GM12878 (cell line): Measurements from ENCODE around the gene VGLL4. TPM values are rescaled to one million over a fixed set of nuclear protein-coding genes. Genes with fewer than 3 reads are reported as not detected.

Experiments used
- ATAC-seq: fragments of 200-7000 bp; cut with Tn5 transposase; 3 replicates; pipeline ENCODE4 v1.9.1; 2020; ENCODE audit warnings: mild to moderate bottlenecking, moderate library complexity
- BruUV-seq: library from RNA; stranded (reverse); fragments of 400-500 nt; replicated peaks from 2 replicates; lab custom pipeline; 2021; lab: Mats Ljungman, UMichigan
- CTCF ChIA-PET: fragments of 300-600 bp; sonication (Branson Sonifier 250); formaldehyde crosslinking; extraction: SDS; loops from one replicate; lab custom pipeline; 2021; ENCODE audit warnings: inconsistent platforms; lab: Yijun Ruan, JAX
- POLR2A ChIA-PET: fragments of 350-600 bp; formaldehyde crosslinking; extraction: SDS; loops from one replicate; lab custom pipeline; 2021; ENCODE audit warnings: inconsistent platforms; lab: Charles Lee
- RAD21 ChIA-PET: fragments of 300-600 bp; sonication (Branson Sonifier 250); formaldehyde crosslinking; loops from one replicate; lab custom pipeline; 2023; ENCODE audit warnings: antibody characterized with exemption; ENCODE audit not compliant: unreplicated experiment; lab: Charles Lee
- SMC1A ChIA-PET: fragments of 300-600 bp; sonication (Branson Sonifier 250); formaldehyde crosslinking; loops from one replicate; lab custom pipeline; 2023; ENCODE audit not compliant: unreplicated experiment, uncharacterized antibody; lab: Charles Lee
- DNase-seq: peaks from one replicate; pipeline ENCODE4 v3.0.0-alpha.2; 2011; ENCODE audit warnings: low read depth, low spot score
- FAIRE-seq: peaks from 3 replicates; lab custom pipeline; 2011; peaks lifted over from hg19 to GRCh38; lab: Jason Lieb, UNC
- H2AFZ ChIP-seq: 2 replicates; pipeline ENCODE4 v1.6.0; 2011; ENCODE audit warnings: low read depth, low read length, control low read depth; ENCODE audit not compliant: control insufficient read depth
- H3K27ac ChIP-seq: 2 replicates; pipeline ENCODE4 v1.5.1; 2011; ENCODE audit warnings: control low read depth; ENCODE audit not compliant: control insufficient read depth, insufficient read depth
- H3K27me3 ChIP-seq, 2 experiments: replicated peaks in 1 of 2; 2 replicates each; pipeline versions ENCODE4 v1.6.0 to v1.6.1; 2011; ENCODE audit warnings: low read length in 1 of 2; ENCODE audit not compliant: control insufficient read depth in 2 of 2, insufficient read depth in 2 of 2
- H3K36me3 ChIP-seq, 2 experiments: 2 replicates each; pipeline ENCODE4 v1.5.1; 2011; ENCODE audit warnings: low read length in 1 of 2; ENCODE audit not compliant: control insufficient read depth in 2 of 2, insufficient read depth in 2 of 2
- H3K4me1 ChIP-seq: 2 replicates; pipeline ENCODE4 v1.6.1; 2011; ENCODE audit warnings: mild to moderate bottlenecking, low read length, moderate library complexity, mixed read lengths; ENCODE audit not compliant: control insufficient read depth, insufficient read depth
- H3K4me2 ChIP-seq: 2 replicates; pipeline ENCODE4 v1.6.0; 2011; ENCODE audit warnings: control low read depth; ENCODE audit not compliant: control insufficient read depth, insufficient read depth
- H3K4me3 ChIP-seq: fragments of 200-600 bp; sonication (generic); 2 replicates; pipeline ENCODE4 v1.5.1; 2016
- H3K79me2 ChIP-seq: 2 replicates; pipeline ENCODE4 v1.6.0; 2011; ENCODE audit warnings: low read length; ENCODE audit not compliant: control insufficient read depth, insufficient read depth
- H3K9ac ChIP-seq: 2 replicates; pipeline ENCODE4 v1.8.0; 2011; ENCODE audit warnings: low read length, control low read depth, mixed read lengths; ENCODE audit not compliant: control insufficient read depth, insufficient read depth
- H3K9me3 ChIP-seq: replicated peaks from 3 replicates; pipeline ENCODE4 v1.5.1; 2011; ENCODE audit warnings: mild to moderate bottlenecking, low read length; ENCODE audit not compliant: control insufficient read depth, insufficient read depth
- H4K20me1 ChIP-seq: 2 replicates; pipeline ENCODE4 v1.6.0; 2011; ENCODE audit not compliant: control insufficient read depth, insufficient read depth
- CHD1 ChIP-seq: IDR thresholded peaks from 2 replicates; pipeline ENCODE4 v1.6.1; 2012; ENCODE audit warnings: low read depth, low read length, improper control_type of control experiment
- CHD4 ChIP-seq: fragments of 200-600 bp; sonication (generic); IDR thresholded peaks from 2 replicates; pipeline ENCODE4 v1.6.1; 2016; ENCODE audit warnings: mild to moderate bottlenecking
- EGR1 ChIP-seq, 2 experiments: IDR thresholded peaks; 1 replicate in 1 of 2; 2 replicates in 1 of 2; pipeline ENCODE4 v1.6.1; 2011 to 2012; ENCODE audit warnings: low read depth in 2 of 2, low read length in 2 of 2, borderline replicate concordance in 1 of 2, mild to moderate bottlenecking in 1 of 2, moderate library complexity in 1 of 2
- ELK1 ChIP-seq: IDR thresholded peaks from 2 replicates; pipeline ENCODE4 v1.6.1; 2012; ENCODE audit warnings: low read depth, low read length, improper control_type of control experiment
- ESRRA ChIP-seq: IDR thresholded peaks from 2 replicates; pipeline ENCODE4 v1.6.1; 2012; ENCODE audit warnings: mild to moderate bottlenecking, low read length, improper control_type of control experiment
- IKZF1 ChIP-seq: fragments of 450-650 bp; conservative IDR thresholded peaks from 2 replicates; pipeline ENCODE4 v1.6.1; 2017; ENCODE audit warnings: antibody characterized with exemption, mild to moderate bottlenecking
- JUNB ChIP-seq: IDR thresholded peaks from 2 replicates; pipeline ENCODE4 v1.6.1; 2016; ENCODE audit warnings: antibody characterized with exemption, mild to moderate bottlenecking
- NFIC ChIP-seq: IDR thresholded peaks from 2 replicates; pipeline ENCODE4 v1.6.1; 2012; ENCODE audit warnings: low read depth, mild to moderate bottlenecking, inconsistent platforms, low read length, moderate library complexity
- NR2C2 ChIP-seq: IDR thresholded peaks from 2 replicates; pipeline ENCODE4 v1.6.1; 2011; ENCODE audit warnings: borderline replicate concordance, low read depth; ENCODE audit not compliant: control insufficient read depth, insufficient read length
- POLR2AphosphoS5 ChIP-seq: IDR thresholded peaks from 2 replicates; pipeline ENCODE4 v1.6.1; 2011; ENCODE audit warnings: mild to moderate bottlenecking, low read length, inconsistent platforms
- RFX5 ChIP-seq: IDR thresholded peaks from 2 replicates; pipeline ENCODE4 v1.6.1; 2011; ENCODE audit warnings: low read depth, low read length, improper control_type of control experiment
- ZBTB4 ChIP-seq: fragments of 450-650 bp; formaldehyde crosslinking; IDR thresholded peaks from 2 replicates; pipeline ENCODE4 v1.4.0; 2022; ENCODE audit warnings: mild to moderate bottlenecking, moderate library complexity
- ZNF217 ChIP-seq: fragments of 450-650 bp; IDR thresholded peaks from 2 replicates; pipeline ENCODE4 v1.6.1; 2017; ENCODE audit warnings: antibody characterized with exemption, mild to moderate bottlenecking
- ZNF592 ChIP-seq: fragments of 450-650 bp; IDR thresholded peaks from 2 replicates; pipeline ENCODE4 v1.6.1; 2017; ENCODE audit warnings: mild to moderate bottlenecking, moderate library complexity
- ZSCAN29 ChIP-seq: fragments of 450-650 bp; IDR thresholded peaks from 2 replicates; pipeline ENCODE4 v1.6.1; 2017; ENCODE audit warnings: mild to moderate bottlenecking, moderate library complexity
- WGBS: methylation state at CpG from one replicate; pipeline ENCODE4 v1.1.6; 2016; ENCODE audit warnings: low lambda C conversion rate; ENCODE audit not compliant: insufficient replicate concordance, insufficient coverage; ENCODE audit errors: missing lambda C conversion rate; 5-methylcytosine and 5-hydroxymethylcytosine counted together
- in situ Hi-C: fragments of 300-500 bp; cut with MboI; formaldehyde crosslinking; loops from 9 replicates; pipeline ENCODE4 v1.14.3; 2018; ENCODE audit warnings: mixed read lengths
- intact Hi-C: fragments of 100-400 bp; cut with micrococcal nuclease; formaldehyde crosslinking; loops from one replicate; pipeline ENCODE4 v1.14.2; 2022; ENCODE audit not compliant: unreplicated experiment
- polyA plus RNA-seq, 11 experiments: library from polyadenylated mRNA; depleted of rRNA in 4 of 11; unstranded in 6 of 11; stranded (reverse) in 5 of 11; fragments of >200 nt; fragmentation: Nextera tagmentation in 4 of 11; fragmentation: Illumina TruSeq in 1 of 11; extraction: Ambion mirVana in 4 of 11; extraction: Trizol in 1 of 11; gene quantifications; 1 replicate in 1 of 11; 2 replicates in 10 of 11; pipeline versions ENCODE4 v1.2.1 to v1.2.3, GENCODE V29; 2011 to 2016; ENCODE audit warnings: inconsistent platforms in 2 of 11, missing spikeins in 2 of 11, low read depth in 1 of 11
- total RNA-seq, 4 experiments: library from RNA; depleted of rRNA in 3 of 4; stranded (reverse); fragments of >200 nt in 3 of 4; fragmentation: Illumina TruSeq in 1 of 4; extraction: Trizol in 1 of 4; gene quantifications; 2 replicates each; pipeline versions ENCODE4 v1.2.1 to v1.2.3, GENCODE V29; 2013 to 2021

VGLL4 gene
- total and polyA plus RNA-seq, 10 of the 15 experiments (the other 5 are each of a cell fraction or from before 2014, with no cell fraction given), result 0.44 to 38.1 (median 16.1) TPM

GRCh38 chr3:11554236-11554610 is 89.5 kb downstream of the VGLL4 start (continued):
- TF ChIP-seq ZNF592, result no peak
- TF ChIP-seq NFIC, result no peak
- TF ChIP-seq ESRRA, result no peak
- no peak for TF ChIP-seq POLR2AphosphoS5
- no peak for TF ChIP-seq JUNB
- no peak for TF ChIP-seq RFX5
- TF ChIP-seq, all 136 proteins: peak for 0

- BruUV-seq, result no TSS peak
- in situ Hi-C loops (no loop called here), intact Hi-C loops (no loop called here)
- RAD21 ChIA-PET, result no interaction called here
- H3K27ac ChIP-seq, result no peak overlapping the region
- no peak overlapping the region for H3K9ac ChIP-seq
- FAIRE-seq (no peak), DNase-seq (no peak), ATAC-seq (no peak)
- H3K4me1 ChIP-seq, result no peaks in the 10 kb centered on the region
- no peak overlapping the region for H2AFZ ChIP-seq
- CTCF ChIA-PET, result no interaction called here
- SMC1A ChIA-PET, result interaction anchor here (1.1 kb wide), 1 partner anchor 15 kb away, joined by 3 read pairs; no protein-coding TSS in a partner anchor
- H4K20me1 ChIP-seq, result no peaks in the 10 kb centered on the region
- no peak overlapping the region for H3K4me3 ChIP-seq
- H3K4me2 ChIP-seq, result no peak overlapping the region
- peaks cover 7 to 18% of the 10 kb centered on the region in 2 experiments for H3K36me3 ChIP-seq
- POLR2A ChIA-PET, result no interaction called here
- no peaks in the 10 kb centered on the region for H3K9me3 ChIP-seq
- 92% methylated on average over 17 of the region's 17 CpGs for WGBS
- H3K27me3 ChIP-seq, result no peaks in the 10 kb centered on the region
- no peaks in the 10 kb centered on the region for H3K79me2 ChIP-seq
- TF ChIP-seq NR2C2, result no peak
- no peak for TF ChIP-seq CHD4
- no peak for TF ChIP-seq ZNF217
- TF ChIP-seq ELK1, result no peak
- no peak for TF ChIP-seq ZSCAN29
- no peak for TF ChIP-seq CHD1
- TF ChIP-seq EGR1 (IDR thresholded peaks at IDR 0.05; ENCODE audit: borderline replicate concordance in 1 of 2, low read depth in 2 of 2, low read length in 2 of 2), result no peak
- no peak for TF ChIP-seq IKZF1
- no peak for TF ChIP-seq ZBTB4 (CRISPR knock-in tag)
Observed at GRCh38 chr3:11553436-11554235, 90.1 kb downstream of the VGLL4 start.
